Heart right ventricle (tissue), 16 donors: ENCODE results near the gene LHX6. TPM values are rescaled to one million over a fixed set of nuclear protein-coding genes. Genes with fewer than 3 reads are reported as not detected.

Experiments
- ATAC-seq, 8 donors: fragments of 200-7000 bp; cut with Tn5 transposase; one replicate each; pipeline ENCODE4 v1.9.1; 2020; ENCODE audit warnings: mild to moderate bottlenecking in 8 of 8, moderate library complexity in 8 of 8, moderate number of reproducible peaks in 1 of 8
- DNase-seq, 2 donors: peaks; one replicate each; pipeline ENCODE4 v3.0.0-alpha.2; 2020
- H3K27ac ChIP-seq, 10 donors: fragments of 200-600 bp; sonication (generic) in 2 of 10; one replicate each; pipeline versions ENCODE4 v1.5.0 to v1.8.0; 2020 to 2022; ENCODE audit warnings: mild to moderate bottlenecking in 3 of 10
- H3K27me3 ChIP-seq, 7 donors: fragments of 200-600 bp; one replicate each; pipeline ENCODE4 v1.8.0; 2021 to 2022; ENCODE audit warnings: mild to moderate bottlenecking in 2 of 7
- H3K36me3 ChIP-seq, 9 donors: fragments of 200-600 bp; sonication (generic) in 1 of 9; one replicate each; pipeline versions ENCODE4 v1.5.0 to v1.8.0; 2020 to 2022; ENCODE audit warnings: mild to moderate bottlenecking in 2 of 9
- H3K4me1 ChIP-seq, 9 donors: fragments of 200-600 bp; sonication (generic) in 1 of 9; one replicate each; pipeline versions ENCODE4 v1.5.0 to v1.8.0; 2020 to 2022; ENCODE audit warnings: mild to moderate bottlenecking in 4 of 9
- H3K4me3 ChIP-seq, 10 donors: fragments of 200-600 bp; sonication (generic) in 2 of 10; one replicate each; pipeline versions ENCODE4 v1.5.0 to v1.8.0; 2020 to 2022; ENCODE audit warnings: mild to moderate bottlenecking in 7 of 10, moderate library complexity in 2 of 10
- H3K9me3 ChIP-seq, 11 donors: fragments of 200-600 bp in 10 of 11; sonication (generic) in 2 of 11; one replicate each; pipeline versions ENCODE4 v1.5.0 to v1.8.0; 2013 to 2022; ENCODE audit warnings: mild to moderate bottlenecking in 2 of 11, control low read depth in 1 of 11, moderate library complexity in 1 of 11
- CTCF ChIP-seq, 9 donors: fragments of 200-600 bp; sonication (generic) in 2 of 9; IDR thresholded peaks; one replicate each; pipeline versions ENCODE4 v1.5.0 to v1.8.0; 2021 to 2022; ENCODE audit warnings: antibody characterized with exemption in 9 of 9, mild to moderate bottlenecking in 5 of 9, moderate library complexity in 1 of 9
- WGBS, 2 donors: extraction: QIAGEN DNeasy Blood & Tissue Kit; methylation state at CpG; one replicate each; pipeline ENCODE4 v1.1.7; 2013; ENCODE audit warnings: inconsistent platforms in 1 of 2; 5-methylcytosine and 5-hydroxymethylcytosine counted together
- intact Hi-C, 10 donors: fragments of 100-400 bp; cut with DNase I; formaldehyde crosslinking; loops; one replicate each; pipeline versions ENCODE4 v1.11.1 to v1.14.2; 2022
- polyA plus RNA-seq, 2 donors: library from polyadenylated mRNA; stranded (reverse); fragments of 200-250 nt; gene quantifications; one replicate each; pipeline ENCODE4 v1.2.3, GENCODE V29; 2013
- total RNA-seq, 10 donors: library from RNA; stranded (reverse); fragmentation: NEBNext Ultra II Directional in 3 of 10; extraction: Animal tissue kit (Norgen Biotek cat#: 25700) in 3 of 10; gene quantifications; one replicate each; pipeline versions ENCODE4 v1.2.1 to v1.2.4, GENCODE V29; 2021 to 2023
- donor health status: Arrhythmogenic right ventricular cardiomyopathy.
- donor health status: ischemic (EF 13 %, LVEDD 7.1; RV severe dilation, severe dysfunction).
- donor health status: healthy with polysubstance abuse.
- donor health status: DM: no; HTN: yes; CAD: no.
- donor health status: DM: no; HTN: no; CAD: no.
- donor health status: ischemic (EF 25% LVEDD 6.9; RV normal size, moderate dysfunction).
- donor health status: ischemic (EF 25% LVEDD 5.7; RV mildly dilated, moderate dysfunction).
- donor health status: healthy.
- donor health status: DM: yes; HTN: yes; CAD: no.
- donor health status: Ischemic cardiomyopathy.
- donor health status: ischemic (EF 35%, LVEDD 5.7; RV mildly dilated, moderate dysfunction).
- donor health status: nonischemic (EF 11% LVEDD 7.7; RV severe dilation, severe dysfunction).
- donor health status: DM: yes; HTN: yes; CAD: no.
- donor health status: PGD.
- donor health status: ischemic (EF 29% LVEDD 5.4; RV normal size, mild dysfunction).
- donor health status: nonischemic (EF 23%, LVEDD 6.1; RV moderate dilation, normal function).

The LHX6 gene
- total and polyA plus RNA-seq, 12 donors = 1.9 to 9.4 (median 5.9) TPM

- Histone ChIP-seq H3K4me3 (no peak overlapping the region), H3K27ac (no peak overlapping the region), H3K4me1 (no peaks in the 10 kb centered on the region), H3K27me3 (peaks cover 0 to 41% (median 14%) of the 10 kb centered on the region in 7 donors), H3K9me3 (no peaks in the 10 kb centered on the region), H3K36me3 (no peaks in the 10 kb centered on the region)
- intact Hi-C loops = no loop called here
- DNase-seq (no peak), ATAC-seq (no peak)
- 69 to 72% methylated on average over 2 of the region's 2 CpGs for WGBS, 2 donors
- no peak for TF ChIP-seq CTCF (IDR thresholded peaks at IDR 0.05)
These were observed 49.1 kb downstream of the LHX6 start for GRCh38 chr9:122179690-122180074.

- no peaks in the 10 kb centered on the region for H3K36me3 ChIP-seq
- no peak overlapping the region for H3K27ac ChIP-seq
- peaks cover 0 to 41% (median 17%) of the 10 kb centered on the region in 7 donors for H3K27me3 ChIP-seq
- DNase-seq = no peak
- no peaks in the 10 kb centered on the region for H3K4me1 ChIP-seq
- no peak for TF ChIP-seq CTCF (IDR thresholded peaks at IDR 0.05)
- H3K4me3 ChIP-seq = no peak overlapping the region
- H3K9me3 ChIP-seq = no peaks in the 10 kb centered on the region
- intact Hi-C loops = no loop called here
- ATAC-seq = no peak
- WGBS, 2 donors = 79 to 86% methylated on average over 5 of the region's 5 CpGs
These were observed 49.6 kb downstream of the LHX6 start for GRCh38 chr9:122179054-122179689.

DNA sequence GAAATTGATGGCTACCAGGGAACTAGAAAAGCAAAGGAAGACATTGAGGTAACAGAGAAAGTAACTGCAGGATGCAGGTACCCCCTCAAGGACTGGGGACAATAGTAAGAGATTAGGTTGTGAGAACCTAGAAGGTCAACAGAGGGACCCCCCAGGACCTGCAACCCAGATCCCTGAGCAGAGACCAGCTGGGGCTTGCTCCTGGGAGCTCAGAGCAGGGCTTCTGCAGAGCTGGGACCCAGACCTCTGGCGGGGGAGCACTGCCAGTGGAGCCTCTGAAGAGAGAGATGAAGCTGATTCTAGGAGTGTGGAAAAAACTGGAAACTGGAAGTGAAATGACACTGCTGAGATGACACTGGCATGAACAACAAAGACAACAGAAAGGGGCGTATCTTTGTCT lies 51.8 kb downstream of the LHX6 start:
- H3K36me3 ChIP-seq = no peaks in the 10 kb centered on the region
- intact Hi-C loops = no loop called here
- TF ChIP-seq CTCF (IDR thresholded peaks at IDR 0.05) = no peak
- ATAC-seq (no peak), DNase-seq (no peak)
- 84 to 86% methylated on average over 2 of the region's 2 CpGs for WGBS, 2 donors
- H3K9me3 ChIP-seq = no peaks in the 10 kb centered on the region
- no peaks in the 10 kb centered on the region for H3K4me1 ChIP-seq
- no peak overlapping the region for H3K27ac ChIP-seq
- no peak overlapping the region for H3K4me3 ChIP-seq
- peaks cover 0 to 31% (median 12%) of the 10 kb centered on the region in 7 donors for H3K27me3 ChIP-seq

GRCh38 chr9:122173670-122174069 lies 55.1 kb downstream of the LHX6 start:
- intact Hi-C loops = no loop called here
- no peak for DNase-seq
- H3K27ac ChIP-seq = no peak overlapping the region
- no peak for TF ChIP-seq CTCF (IDR thresholded peaks at IDR 0.05)
- ATAC-seq = no peak
- no peak overlapping the region for H3K4me3 ChIP-seq
- WGBS, 2 donors = 70 to 84% methylated on average over 3 of the region's 3 CpGs
- H3K36me3 ChIP-seq = no peaks in the 10 kb centered on the region
- peaks cover 0 to 3% (median 0%) of the 10 kb centered on the region in 9 donors for H3K4me1 ChIP-seq
- no peaks in the 10 kb centered on the region for H3K9me3 ChIP-seq
- H3K27me3 ChIP-seq = peaks cover 0 to 32% (median 11%) of the 10 kb centered on the region in 7 donors
